Activated CD4-positive, alpha-beta T cell treated with anti-CD3 and anti-CD28 coated beads, Interleukin-2, Interleukin-6, amounts not matched to agents 100 ng/mL and 50 ng/mL, durations not matched to agents 16 hours and 8 hours (primary cell): ENCODE data around the gene FREM2.

Source experiments
- DNase-seq: peaks from one replicate; pipeline ENCODE4 v3.0.0-alpha.2; 2020

Gene FREM2

DNA sequence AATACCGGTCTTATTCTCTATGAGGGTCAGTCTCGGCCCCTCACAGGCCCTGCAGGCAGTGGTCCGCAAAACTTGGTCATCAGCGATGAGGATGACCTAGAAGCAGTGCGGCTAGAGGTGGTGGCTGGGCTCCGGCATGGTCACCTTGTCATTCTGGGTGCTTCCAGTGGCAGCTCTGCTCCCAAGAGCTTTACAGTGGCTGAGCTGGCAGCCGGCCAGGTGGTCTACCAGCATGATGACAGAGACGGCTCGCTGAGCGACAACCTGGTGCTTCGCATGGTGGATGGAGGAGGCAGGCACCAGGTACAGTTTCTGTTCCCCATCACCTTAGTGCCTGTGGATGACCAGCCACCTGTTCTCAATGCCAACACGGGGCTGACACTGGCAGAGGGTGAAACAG lies 1.8 kb downstream of the FREM2 start:
- DNase-seq, result no peak

- no peak for DNase-seq
Measured at GRCh38 chr13:38690231-38690630, 3.4 kb downstream of the FREM2 start.

- no peak for DNase-seq
Measured at GRCh38 chr13:38693168-38693567, 6.3 kb downstream of the FREM2 start.

GRCh38 chr13:38693641-38694040 lies 6.8 kb downstream of the FREM2 start:
- no peak for DNase-seq

DNA sequence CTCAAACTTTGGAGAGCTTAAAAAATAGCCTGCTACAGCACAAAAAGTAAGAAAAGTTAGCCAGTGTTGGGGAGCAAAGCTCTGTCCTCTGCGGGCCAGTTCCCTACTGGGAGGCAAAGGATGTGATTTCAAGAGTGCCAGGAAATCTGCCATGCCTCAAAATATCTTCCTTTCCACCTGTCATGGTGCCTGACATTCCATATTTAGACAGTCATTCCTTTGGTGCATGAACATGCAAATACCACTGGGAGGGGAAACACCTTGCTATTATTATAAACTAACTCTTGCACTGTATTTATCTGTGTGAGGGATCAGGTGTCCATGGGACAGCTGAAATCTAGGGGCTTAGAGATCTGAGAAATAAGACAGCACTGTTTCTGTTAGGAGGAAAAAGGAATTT lies 10.3 kb downstream of the FREM2 start:
- no peak for DNase-seq

DNA sequence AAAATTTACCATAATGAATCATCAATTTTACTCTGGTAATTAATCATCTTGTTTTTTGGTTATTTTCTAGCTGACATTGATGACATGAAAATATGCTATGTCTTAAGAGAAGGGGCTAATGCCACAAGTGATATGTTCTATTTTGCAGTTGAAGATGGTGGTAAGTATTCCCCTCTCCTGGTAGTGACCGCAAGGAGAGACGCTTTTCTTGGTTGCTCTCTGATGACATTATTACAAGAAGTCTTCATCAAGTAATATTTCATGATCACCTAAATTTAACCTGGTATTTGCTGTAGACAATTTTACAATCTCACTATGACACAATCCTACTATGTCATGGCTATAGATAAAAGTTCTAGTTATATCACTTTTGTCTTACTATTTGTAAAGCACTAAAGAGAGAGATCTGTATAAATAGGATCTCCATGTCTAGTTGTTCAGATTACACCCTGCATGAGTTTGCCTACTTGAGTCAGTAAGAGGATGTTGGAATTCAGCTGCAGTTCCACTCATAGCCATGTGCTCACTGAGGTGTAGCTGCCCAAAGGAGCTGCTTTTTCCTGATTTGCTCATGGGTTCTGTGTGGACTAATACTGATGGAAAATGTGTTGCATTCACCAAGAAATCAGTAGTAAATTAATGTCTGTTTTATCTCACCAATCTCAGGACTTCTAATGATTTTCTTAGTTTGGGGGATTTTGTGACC lies 10.9 kb downstream of the FREM2 start:
- DNase-seq, result no peak

- DNase-seq, result no peak
Measured at GRCh38 chr13:38700051-38700450, 13.2 kb downstream of the FREM2 start.

- DNase-seq, result no peak
Measured at GRCh38 chr13:38702669-38703068, 15.8 kb downstream of the FREM2 start.

DNA sequence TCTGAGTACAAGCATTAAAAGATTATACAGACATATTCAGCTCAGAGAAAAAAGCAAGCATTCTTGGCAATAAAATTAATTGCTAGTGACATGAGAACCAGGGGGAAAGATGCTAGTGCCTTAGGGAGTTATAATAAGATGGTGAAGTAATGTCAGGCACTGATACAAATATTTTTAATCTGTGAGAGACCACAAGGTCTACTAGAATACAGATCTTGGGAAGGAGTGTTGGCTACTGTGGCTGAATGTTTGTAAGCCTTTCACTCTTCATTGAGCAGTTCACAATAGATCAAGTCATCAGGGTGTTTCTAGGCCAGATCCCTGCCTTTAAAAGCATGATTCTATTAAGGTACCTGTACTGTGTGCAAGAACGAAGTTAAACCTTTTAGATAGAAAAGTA lies 16.4 kb downstream of the FREM2 start:
- DNase-seq, result no peak

- no peak for DNase-seq
Measured at GRCh38 chr13:38705365-38705764, 18.5 kb downstream of the FREM2 start.

DNA sequence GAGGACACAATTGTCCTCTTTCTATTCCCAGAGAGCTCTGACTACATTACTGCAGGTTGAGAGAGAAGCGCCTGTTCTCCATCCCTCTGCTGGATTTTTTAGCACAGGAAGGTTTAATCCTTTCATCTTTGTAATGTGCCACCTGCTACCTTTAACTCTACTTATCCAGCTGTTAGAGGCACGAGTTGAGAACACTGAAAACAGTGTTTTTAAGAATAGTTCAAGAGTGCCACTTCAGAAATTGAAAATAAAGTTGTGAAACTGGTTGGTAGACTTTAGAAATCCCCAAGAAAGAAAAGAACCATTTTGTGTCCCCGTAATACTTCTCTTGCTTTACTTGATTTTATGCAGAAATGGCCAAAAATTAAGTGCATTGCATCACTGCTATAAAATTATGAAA lies 20.6 kb downstream of the FREM2 start:
- no peak for DNase-seq

DNA sequence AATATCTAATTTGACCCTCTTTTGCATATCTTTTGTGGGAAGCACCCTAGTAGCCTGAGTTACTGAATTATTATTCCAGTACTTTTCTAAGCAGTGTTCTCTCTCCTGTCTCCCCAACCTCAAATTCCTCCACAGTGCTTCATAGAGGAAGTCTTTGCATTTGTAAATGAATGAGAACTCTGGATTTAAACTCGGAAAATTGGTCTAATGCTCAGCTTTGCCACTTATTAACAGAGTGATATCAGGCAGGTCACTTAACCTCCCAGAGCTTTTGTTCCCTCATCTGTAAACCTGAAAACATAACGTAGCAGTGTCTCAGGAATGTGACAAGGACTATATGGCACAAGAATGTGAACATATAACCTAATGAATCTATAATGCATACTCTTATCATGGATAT lies 26.2 kb downstream of the FREM2 start:
- DNase-seq, result no peak

- DNase-seq, result no peak
Measured at GRCh38 chr13:38718374-38718773, 31.5 kb downstream of the FREM2 start.

DNA sequence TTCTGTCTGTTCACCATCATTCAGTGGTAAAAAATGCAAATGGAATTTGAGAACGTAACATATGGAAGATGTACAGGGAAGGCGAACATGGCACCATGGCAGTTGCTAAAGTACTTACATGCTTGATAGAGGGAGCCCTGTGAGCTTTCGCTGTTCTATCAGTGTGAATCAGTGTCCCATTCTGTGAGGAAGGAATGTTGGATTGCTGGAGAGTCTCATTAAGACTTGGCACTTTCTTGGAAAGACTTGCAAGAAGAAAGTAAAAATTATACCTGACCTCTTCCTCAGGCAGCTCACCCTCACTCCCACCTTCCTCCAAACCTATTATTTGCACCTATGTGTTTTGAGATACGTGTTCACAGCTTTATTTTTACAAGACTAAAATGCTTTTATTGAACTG lies 43.5 kb downstream of the FREM2 start:
- DNase-seq, result no peak

GRCh38 chr13:38733146-38733545 lies 46.3 kb downstream of the FREM2 start:
- no peak for DNase-seq

- DNase-seq, result no peak
Measured at GRCh38 chr13:38735665-38736440, 49.0 kb downstream of the FREM2 start.

- no peak for DNase-seq
Measured at GRCh38 chr13:38743466-38743865, 56.6 kb downstream of the FREM2 start.

DNA sequence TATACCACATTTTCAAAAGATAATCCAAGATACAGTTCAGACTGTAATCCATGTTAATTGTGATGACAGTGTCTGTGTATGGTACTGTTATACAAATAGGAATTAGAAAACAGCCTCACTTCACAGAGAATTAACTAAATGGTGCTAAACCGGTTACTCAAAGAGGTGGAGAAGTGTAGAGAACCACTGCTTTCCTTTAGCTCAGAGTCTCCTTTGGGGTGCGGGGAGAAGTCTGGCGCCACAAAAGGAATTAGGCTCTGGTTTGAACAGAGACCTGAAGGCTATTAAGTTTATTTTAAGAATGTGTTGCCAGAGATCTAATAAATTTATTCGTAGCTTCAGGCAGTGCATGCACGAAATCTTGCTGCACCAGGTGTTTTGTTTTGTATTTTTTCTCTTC lies 65.8 kb downstream of the FREM2 start:
- DNase-seq, result no peak

DNA sequence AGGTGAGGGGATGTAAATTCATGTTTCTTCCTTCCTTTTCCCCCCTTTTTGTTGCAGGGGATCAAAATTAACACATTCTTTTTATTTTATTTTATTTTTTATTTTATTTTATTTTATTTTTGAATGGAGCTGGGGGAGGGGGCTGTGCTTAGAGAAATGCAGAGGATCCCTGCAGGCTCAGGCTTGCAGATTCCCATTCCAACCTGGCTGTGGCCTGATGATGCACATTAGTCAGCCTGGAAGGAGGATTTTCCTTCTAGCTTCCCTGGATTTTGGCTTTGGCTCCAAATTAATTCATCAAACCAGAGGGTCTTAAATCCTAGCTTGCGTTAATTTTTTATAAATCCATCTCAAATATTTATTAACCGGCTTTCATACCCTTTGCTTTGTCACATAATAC lies 67.0 kb downstream of the FREM2 start:
- no peak for DNase-seq

DNA sequence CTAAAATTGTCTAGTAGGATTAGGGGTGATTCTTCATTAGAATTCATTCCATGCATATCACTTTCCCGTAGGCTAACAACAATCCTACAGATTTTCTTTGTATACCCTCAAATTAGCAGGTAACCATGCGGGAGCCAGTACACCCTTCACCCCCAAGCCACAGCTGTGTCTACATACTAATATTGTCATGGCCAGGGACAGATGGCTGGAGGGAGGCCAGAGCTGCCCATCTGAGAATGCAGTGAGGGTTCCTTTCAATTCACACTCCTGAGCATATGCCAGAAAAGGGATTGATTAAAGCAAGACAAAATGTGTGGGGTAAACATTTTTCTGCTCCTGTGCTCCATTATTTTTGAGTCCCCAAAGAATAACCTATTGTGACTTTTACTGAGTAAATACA lies 68.9 kb downstream of the FREM2 start:
- DNase-seq, result no peak

DNA sequence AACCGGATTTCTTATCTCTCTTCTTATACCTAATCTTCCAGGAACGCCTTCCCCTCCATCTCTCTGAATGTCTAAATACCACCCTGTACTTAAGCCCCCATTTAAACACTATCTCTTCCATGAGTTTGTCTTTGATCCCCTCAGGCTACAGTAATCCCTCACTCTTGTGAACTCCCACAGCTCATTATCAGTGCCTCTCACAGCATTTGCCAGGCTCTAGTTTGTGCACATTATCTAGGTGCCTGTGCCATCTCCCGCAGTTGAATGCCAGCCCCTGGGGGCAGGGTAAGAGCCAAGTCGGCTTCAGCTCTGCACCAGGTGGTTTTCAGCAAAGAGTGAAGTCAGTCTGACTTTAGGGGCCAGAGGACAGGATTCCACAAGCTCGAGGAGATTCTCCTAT lies 71.4 kb downstream of the FREM2 start:
- DNase-seq, result no peak

DNA sequence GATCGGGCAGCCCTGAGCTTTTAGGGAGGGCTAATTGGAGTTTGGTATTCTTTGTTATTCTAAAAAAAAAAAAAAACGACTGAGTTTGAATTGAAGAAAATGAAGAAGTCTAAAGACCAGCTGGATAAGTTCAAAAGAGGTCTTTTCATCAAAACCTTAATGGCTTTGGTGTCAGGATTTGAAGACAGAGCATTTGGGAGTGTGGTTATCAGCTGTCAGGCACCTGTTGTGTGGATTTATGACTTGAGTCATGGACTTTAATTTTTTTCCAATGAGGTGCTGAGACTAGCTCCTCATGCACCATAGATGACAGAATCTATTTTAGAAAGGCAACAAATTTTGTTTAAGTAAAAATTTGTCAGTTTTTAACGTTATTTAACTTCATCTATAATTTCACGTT lies 72.5 kb downstream of the FREM2 start:
- no peak for DNase-seq

DNA sequence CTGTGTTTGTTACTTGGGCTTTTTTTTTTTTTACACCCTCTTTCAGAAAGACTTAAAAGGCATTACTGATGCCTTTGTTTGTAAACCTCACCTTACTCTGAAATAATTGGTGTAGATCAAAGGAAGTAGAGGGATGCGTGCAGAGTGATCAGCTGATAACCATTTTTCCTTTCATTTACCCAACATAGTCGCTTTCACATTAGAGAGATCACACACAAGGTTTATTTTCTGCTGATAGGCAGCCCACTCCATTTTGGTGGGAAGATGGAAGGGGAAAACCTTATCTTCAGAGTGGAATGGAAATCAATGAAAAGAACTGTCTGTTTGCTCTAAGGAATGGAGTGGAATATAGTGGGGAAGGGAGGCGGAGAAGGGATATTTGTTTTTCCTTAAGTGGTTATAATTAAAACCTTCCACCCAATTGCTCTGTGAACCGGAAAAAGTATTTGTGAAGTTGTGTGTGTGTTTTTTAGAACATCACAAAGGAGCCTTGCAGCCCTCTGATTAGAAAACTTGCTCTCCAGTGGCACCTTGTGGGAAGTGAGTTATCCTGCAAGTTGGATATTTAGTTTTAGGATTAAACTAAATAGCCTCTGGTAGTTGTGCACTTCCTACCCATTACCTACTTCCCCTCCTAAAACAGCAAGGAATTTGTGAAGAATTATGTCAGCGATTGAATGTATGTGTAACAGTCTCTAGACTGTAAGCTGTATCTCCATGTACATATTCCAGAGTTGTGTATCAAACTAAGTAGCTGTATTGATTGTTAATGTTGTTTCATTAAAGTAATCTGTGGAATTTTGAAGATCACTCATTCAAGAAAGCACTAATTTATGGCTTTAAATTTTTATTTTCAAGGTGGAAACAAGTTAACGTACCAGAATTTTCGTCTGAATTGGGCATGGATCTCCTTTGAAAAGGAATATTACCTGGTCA lies 76.8 kb downstream of the FREM2 start:
- peak; percentile 4 for DNase-seq

DNA sequence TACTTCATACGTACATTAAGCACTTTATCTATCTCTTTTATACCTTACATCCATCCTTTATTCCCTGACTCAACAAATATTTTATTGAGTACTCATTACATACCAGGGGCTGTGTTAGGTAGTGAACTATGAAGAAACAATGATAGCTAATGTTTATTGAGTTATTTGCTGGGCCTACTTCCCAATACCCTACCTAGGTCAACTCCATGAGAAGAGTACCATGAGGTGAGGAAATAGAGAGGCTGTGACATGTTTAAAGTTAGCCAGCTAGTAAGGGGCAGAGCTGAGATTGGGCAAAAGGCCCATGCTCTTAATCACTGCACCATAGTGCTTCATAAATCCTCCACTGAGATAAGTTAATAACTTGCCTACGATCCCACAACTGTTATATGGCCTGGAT lies 79.9 kb downstream of the FREM2 start:
- no peak for DNase-seq
